ENCODE measurements around the gene NHLH1.
A peak's percentile ranks its signal among the peaks of the same experiment; 100 is the strongest.

NHLH1 gene

DNA sequence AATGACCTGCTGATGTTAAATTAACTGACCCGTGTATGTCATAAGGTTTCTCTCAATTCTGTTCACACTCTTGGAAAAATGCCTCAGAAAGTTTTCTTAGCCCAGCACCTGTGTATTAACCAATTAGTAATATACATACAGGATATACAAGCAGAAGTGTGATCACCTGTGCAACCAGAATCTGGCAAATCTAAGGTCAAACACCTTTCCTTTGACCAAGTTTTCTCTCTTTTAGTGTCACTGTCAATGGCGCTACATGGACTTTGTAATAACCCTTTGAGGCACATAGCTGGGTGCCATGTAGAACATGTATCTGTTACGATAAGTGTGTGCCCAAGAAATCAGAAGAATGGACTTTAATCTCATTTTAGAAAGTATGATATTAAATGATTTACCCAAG, 22.6 kb upstream of the NHLH1 start:
- in situ Hi-C loops (cut with MboI; ENCODE audit: low sequenced_read_pairs, unreplicated experiment): no loop called here

GRCh38 chr1:160344936-160345335, 21.9 kb upstream of the NHLH1 start:
- TF ChIP-seq, protein P1, sequence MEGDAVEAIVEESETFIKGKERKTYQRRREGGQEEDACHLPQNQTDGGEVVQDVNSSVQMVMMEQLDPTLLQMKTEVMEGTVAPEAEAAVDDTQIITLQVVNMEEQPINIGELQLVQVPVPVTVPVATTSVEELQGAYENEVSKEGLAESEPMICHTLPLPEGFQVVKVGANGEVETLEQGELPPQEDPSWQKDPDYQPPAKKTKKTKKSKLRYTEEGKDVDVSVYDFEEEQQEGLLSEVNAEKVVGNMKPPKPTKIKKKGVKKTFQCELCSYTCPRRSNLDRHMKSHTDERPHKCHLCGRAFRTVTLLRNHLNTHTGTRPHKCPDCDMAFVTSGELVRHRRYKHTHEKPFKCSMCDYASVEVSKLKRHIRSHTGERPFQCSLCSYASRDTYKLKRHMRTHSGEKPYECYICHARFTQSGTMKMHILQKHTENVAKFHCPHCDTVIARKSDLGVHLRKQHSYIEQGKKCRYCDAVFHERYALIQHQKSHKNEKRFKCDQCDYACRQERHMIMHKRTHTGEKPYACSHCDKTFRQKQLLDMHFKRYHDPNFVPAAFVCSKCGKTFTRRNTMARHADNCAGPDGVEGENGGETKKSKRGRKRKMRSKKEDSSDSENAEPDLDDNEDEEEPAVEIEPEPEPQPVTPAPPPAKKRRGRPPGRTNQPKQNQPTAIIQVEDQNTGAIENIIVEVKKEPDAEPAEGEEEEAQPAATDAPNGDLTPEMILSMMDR (IDR thresholded peaks at IDR 0.05; ENCODE audit: borderline replicate concordance, control extremely low read depth, extremely low read depth, insufficient read depth, missing control alignments): no peak
- in situ Hi-C loops (cut with MboI; ENCODE audit: low sequenced_read_pairs, unreplicated experiment): no loop called here
- DNase-seq (ENCODE audit: low spot score): no peak

More for the DNA sequence above, 22.6 kb upstream of the NHLH1 start:
- TF ChIP-seq, protein P1 (IDR thresholded peaks at IDR 0.05; ENCODE audit: borderline replicate concordance, control extremely low read depth, extremely low read depth, insufficient read depth, missing control alignments): no peak
- no peak for DNase-seq (ENCODE audit: low spot score)

- TF ChIP-seq, protein P1 (IDR thresholded peaks at IDR 0.05; ENCODE audit: borderline replicate concordance, control extremely low read depth, extremely low read depth, insufficient read depth, missing control alignments): no peak
- in situ Hi-C loops (cut with MboI; ENCODE audit: low sequenced_read_pairs, unreplicated experiment): no loop called here
- DNase-seq (ENCODE audit: low spot score): no peak
These were observed 20.4 kb upstream of the NHLH1 start for GRCh38 chr1:160346463-160346862.

DNA sequence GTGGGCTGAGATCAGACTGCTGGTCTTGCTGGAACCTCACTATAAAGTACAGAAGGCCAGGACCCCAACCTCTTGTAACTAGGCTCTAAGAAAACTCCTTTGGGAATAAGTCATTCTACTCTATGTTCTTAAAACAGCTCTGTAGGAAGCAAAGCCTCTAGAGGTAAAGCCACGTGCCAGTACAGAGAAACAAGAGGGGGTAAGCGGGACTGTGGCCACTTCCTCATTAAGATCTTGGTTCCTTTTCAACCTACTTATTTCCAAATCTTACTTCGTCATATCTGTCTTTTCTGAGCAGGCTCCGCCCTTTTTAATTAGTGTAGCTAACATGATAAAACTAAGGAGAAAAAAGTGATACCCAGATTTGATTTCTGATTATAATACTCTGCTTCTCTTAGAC, 19.9 kb upstream of the NHLH1 start:
- in situ Hi-C loops (cut with MboI; ENCODE audit: low sequenced_read_pairs, unreplicated experiment): no loop called here
- DNase-seq (ENCODE audit: low spot score): peak; percentile 68
- TF ChIP-seq, protein P1 (IDR thresholded peaks at IDR 0.05; ENCODE audit: borderline replicate concordance, control extremely low read depth, extremely low read depth, insufficient read depth, missing control alignments): no peak

DNA sequence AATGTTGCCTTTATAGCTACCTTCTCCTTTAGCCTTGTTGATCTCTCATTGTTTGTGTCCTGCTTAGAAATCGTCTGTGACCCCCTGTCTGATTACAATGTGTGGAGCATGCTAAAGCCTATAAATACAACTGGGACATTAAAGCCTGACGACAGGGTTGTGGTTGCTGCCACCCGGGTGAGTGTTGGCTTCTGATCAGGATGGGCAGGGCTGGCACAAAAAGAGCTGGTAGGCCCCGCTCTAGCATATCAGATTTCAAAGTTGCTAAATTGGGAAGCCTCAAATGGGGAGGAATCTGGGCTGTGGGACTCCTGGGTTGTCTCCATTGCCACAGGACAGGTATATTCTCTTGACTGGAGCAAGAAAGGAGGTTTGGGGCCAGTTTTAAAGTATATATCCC, 15.2 kb upstream of the NHLH1 start:
- in situ Hi-C loops (cut with MboI; ENCODE audit: low sequenced_read_pairs, unreplicated experiment): no loop called here
- TF ChIP-seq, protein P1 (IDR thresholded peaks at IDR 0.05; ENCODE audit: borderline replicate concordance, control extremely low read depth, extremely low read depth, insufficient read depth, missing control alignments): no peak
- DNase-seq (ENCODE audit: low spot score): no peak

GRCh38 chr1:160352555-160352954, 14.3 kb upstream of the NHLH1 start:
- in situ Hi-C loops (cut with MboI; ENCODE audit: low sequenced_read_pairs, unreplicated experiment): no loop called here
- no peak for DNase-seq (ENCODE audit: low spot score)
- TF ChIP-seq, protein P1 (IDR thresholded peaks at IDR 0.05; ENCODE audit: borderline replicate concordance, control extremely low read depth, extremely low read depth, insufficient read depth, missing control alignments): no peak

DNA sequence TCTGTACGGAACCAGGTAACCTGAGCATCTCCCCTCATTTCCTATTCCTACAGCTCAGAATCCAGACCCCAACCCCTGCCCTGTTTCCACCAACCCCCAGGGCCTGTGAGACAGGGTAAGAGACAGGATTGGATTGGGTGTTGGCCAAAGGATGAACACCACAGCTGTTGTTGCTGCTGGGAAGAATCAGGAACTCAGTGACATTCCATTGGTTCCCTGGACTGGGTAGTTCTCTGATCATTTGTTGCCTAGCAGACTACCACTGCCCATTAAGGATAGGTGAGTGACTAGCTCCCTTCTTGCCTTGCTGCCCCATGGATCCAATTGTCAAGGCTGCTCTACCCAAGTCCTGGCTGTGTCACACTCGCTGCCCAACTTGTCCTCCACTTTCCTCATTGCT, 13.6 kb upstream of the NHLH1 start:
- TF ChIP-seq, protein P1 (IDR thresholded peaks at IDR 0.05; ENCODE audit: borderline replicate concordance, control extremely low read depth, extremely low read depth, insufficient read depth, missing control alignments): no peak
- in situ Hi-C loops (cut with MboI; ENCODE audit: low sequenced_read_pairs, unreplicated experiment): no loop called here

More for the DNA sequence above, 13.6 kb upstream of the NHLH1 start:
- DNase-seq (ENCODE audit: low spot score): no peak

Measured in GM13976 (cell line).